Right ventricle myocardium inferior (tissue), 1 donor: ENCODE measurements around the gene NUDT21. TPM values are rescaled to one million over a fixed set of nuclear protein-coding genes. Genes with fewer than 3 reads are reported as not detected.
"Not testable (repeated sequence)": the region's sequence is repeated elsewhere in the genome, so short reads cannot be mapped to it uniquely, and the experiment has no call there.

Experiments used
- ATAC-seq: fragments of 200-7000 bp; cut with Tn5 transposase; one replicate; pipeline ENCODE4 v1.9.1; 2020; ENCODE audit warnings: mild to moderate bottlenecking, moderate library complexity
- DNase-seq: peaks from one replicate; pipeline ENCODE4 v3.0.0; 2021; ENCODE audit errors: missing footprints
- intact Hi-C: fragments of 100-400 bp; cut with DNase I; formaldehyde crosslinking; loops from one replicate; pipeline ENCODE4 v1.11.0; 2022
- total RNA-seq: library from RNA; stranded (reverse); fragmentation: NEBNext Ultra II Directional; extraction: Animal tissue kit (Norgen Biotek cat#: 25700); gene quantifications from one replicate; pipeline ENCODE4 v1.2.1, GENCODE V29; 2021
- donor health status: DM: no; HTN: yes; CAD: no; lungs with severe emphysema.

Gene NUDT21
- total RNA-seq, 1 donor from 2014 or later, result 61.9 TPM

GRCh38 chr16:56422896-56423441, 28.2 kb downstream of the NUDT21 start:
- intact Hi-C loops, result no loop called here
- no peak for DNase-seq
- no peak for ATAC-seq

DNA sequence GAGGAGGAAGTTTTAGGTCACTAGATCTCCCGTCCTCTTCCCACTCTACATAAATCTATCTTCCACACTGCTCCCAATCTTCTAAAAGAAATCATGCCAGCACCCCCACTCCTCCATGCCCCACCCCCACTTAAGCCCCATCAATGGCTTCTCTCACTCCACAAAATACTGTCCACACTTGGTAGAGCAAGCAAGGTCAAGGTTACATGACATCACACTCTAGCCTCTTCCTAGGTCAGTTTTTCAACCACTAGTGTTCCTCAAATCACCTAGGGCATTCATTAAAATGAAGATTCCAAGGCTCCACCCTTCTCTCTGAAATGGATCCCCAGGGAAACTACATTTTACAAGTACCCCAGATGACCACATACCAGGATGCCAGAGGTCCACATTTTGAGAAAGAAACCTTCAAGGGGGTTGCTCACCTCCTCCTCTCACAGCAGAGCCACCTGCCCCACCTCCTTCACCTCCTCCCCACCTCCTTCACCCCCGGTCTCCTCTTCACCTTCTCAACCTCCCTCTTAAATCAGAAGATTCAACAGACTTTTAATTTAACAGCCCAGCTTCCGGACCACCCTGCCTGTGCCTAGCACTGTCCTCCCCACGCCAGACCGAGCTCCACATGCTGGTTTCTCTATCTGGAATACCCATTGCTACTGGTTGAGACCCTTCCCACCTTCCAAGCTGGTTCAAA, 29.0 kb downstream of the NUDT21 start:
- ATAC-seq, result no peak

GRCh38 chr16:56421313-56421712, 29.8 kb downstream of the NUDT21 start:
- ATAC-seq, result no peak
- no peak for DNase-seq
- intact Hi-C loops, result no loop called here

More for the DNA sequence above, 29.0 kb downstream of the NUDT21 start:
- intact Hi-C loops, result no loop called here
- no peak for DNase-seq

- ATAC-seq, result no peak
- intact Hi-C loops, result no loop called here
- DNase-seq, result no peak
Measured at GRCh38 chr16:56420613-56421012, 30.5 kb downstream of the NUDT21 start.

- intact Hi-C loops, result no loop called here
- DNase-seq (no peak), ATAC-seq (no peak)
Measured at GRCh38 chr16:56419740-56420548, 31.2 kb downstream of the NUDT21 start.

DNA sequence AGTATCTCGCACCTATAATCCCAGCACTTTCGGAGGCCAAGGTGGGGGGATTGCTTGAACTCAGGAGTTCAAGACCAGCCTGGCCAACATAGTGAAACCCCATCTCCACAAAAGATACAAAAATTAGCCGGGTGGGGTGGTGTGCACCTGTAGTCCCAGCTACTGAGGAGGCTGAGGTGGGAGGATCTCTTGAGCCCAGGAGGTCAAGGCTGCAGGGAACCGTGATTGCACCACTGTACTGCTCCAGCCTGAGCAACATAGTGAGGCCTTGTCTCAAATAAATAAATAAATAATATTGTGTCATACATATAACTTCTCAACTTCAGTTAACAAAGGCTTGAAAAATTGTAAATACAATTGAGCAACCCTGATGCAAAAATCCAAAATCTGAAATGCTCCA, 34.0 kb downstream of the NUDT21 start:
- ATAC-seq, result no peak
- intact Hi-C loops, result no loop called here
- DNase-seq, result no peak

GRCh38 chr16:56415875-56416274, 35.3 kb downstream of the NUDT21 start:
- intact Hi-C loops, result no loop called here
- ATAC-seq, result no peak
- no peak for DNase-seq

GRCh38 chr16:56414366-56414765, 36.8 kb downstream of the NUDT21 start:
- DNase-seq, result no peak
- intact Hi-C loops, result no loop called here
- no peak for ATAC-seq

GRCh38 chr16:56413381-56413780, 37.8 kb downstream of the NUDT21 start:
- DNase-seq, result no peak
- ATAC-seq, result no peak

GRCh38 chr16:56411624-56412023, 39.5 kb downstream of the NUDT21 start:
- intact Hi-C loops, result no loop called here
- DNase-seq, result no peak
- ATAC-seq, result no peak

More at GRCh38 chr16:56413381-56413780, 37.8 kb downstream of the NUDT21 start:
- intact Hi-C loops, result no loop called here

DNA sequence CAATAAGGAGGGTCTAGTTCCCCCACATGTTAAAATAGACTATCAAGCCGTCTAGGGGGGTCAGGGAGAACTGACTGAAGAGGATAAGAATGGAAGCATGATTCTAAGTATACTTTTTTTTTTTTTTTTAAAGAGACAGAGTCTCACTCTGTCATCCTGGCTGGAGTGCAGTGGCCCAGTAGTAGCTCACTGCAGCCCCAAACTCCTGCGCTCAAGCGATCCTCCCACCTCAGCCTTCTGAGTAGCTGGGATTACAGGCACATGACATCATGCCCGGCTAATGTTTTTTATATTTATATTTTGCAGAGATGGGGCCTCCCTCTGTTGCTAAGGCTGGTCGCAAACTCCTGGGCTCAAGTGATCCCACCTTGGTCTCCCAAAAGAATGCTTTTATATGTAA, 40.0 kb downstream of the NUDT21 start:
- intact Hi-C loops, result no loop called here
- DNase-seq, result no peak
- ATAC-seq, result no peak

GRCh38 chr16:56409195-56409594, 41.9 kb downstream of the NUDT21 start:
- intact Hi-C loops, result no loop called here
- ATAC-seq (no peak), DNase-seq (no peak)

DNA sequence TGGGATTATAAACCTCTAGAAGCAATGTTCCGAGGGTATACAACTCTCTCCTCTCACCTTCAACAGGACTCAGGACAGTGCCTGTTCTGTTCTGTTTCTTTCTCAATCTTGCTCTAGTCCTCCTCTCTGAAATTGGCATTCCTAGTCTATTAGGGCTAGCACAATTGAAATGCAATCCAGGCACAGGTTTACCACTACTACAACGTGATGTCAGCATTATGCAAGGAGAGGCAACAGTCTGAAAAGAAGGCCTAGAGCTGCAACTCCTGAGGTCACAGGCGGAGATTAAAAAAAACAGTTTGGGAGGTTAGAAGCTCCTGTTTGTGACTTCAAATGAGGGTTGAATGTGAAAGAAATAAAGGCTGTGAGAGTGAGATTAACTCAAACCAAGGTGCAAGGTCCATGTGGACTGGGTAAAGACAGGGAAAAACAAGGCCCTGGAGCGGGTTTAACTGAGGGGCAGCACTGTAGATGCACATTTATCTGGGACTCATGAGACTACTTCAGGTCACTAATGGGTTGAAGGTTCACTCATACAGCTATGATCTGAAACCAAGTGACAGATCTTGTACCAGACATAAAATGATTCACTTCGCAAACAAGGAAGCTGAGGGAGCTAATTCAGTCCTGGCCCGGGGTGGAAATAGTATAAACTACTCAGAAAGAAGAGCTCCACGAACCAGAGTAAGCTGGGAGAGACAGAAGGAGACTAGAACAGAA, 42.6 kb downstream of the NUDT21 start:
- intact Hi-C loops, result no loop called here
- DNase-seq, result no peak
- no peak for ATAC-seq

- intact Hi-C loops, result no loop called here
- no peak for DNase-seq
Measured at GRCh38 chr16:56405977-56406672, 45.0 kb downstream of the NUDT21 start.

GRCh38 chr16:56401482-56401881, 49.6 kb downstream of the NUDT21 start:
- ATAC-seq, result no peak
- intact Hi-C loops, result no loop called here
- DNase-seq, result no peak

More at GRCh38 chr16:56405977-56406672, 45.0 kb downstream of the NUDT21 start:
- ATAC-seq, result no peak

- intact Hi-C loops, result no loop called here
- no peak for DNase-seq
- no peak for ATAC-seq
Measured at GRCh38 chr16:56400458-56400857, 50.7 kb downstream of the NUDT21 start.

DNA sequence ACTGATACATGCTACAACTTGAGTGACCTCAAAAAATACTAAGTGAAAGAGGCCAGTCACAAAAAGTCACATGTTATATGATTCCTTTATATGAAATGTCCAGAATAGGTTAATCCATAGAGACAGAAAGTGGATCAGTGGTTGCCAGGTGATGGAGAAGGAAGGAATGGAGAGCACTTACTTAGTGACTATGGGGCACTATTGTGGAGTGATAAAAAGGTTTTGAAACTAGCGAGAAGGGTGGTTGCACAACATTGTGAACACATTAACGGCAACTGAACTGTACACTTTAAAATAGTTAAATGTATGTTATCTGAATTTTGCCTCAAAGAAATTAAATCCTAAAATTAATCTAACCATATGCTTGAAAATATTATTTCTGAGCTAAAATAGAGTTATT, 51.6 kb downstream of the NUDT21 start:
- ATAC-seq, result no peak

GRCh38 chr16:56399047-56399446, 52.1 kb downstream of the NUDT21 start:
- intact Hi-C loops, result no loop called here
- DNase-seq (no peak), ATAC-seq (no peak)

More for the DNA sequence above, 51.6 kb downstream of the NUDT21 start:
- intact Hi-C loops, result no loop called here
- DNase-seq, result no peak

GRCh38 chr16:56396724-56397123, 54.4 kb downstream of the NUDT21 start:
- ATAC-seq, intact Hi-C loops, DNase-seq: not testable (repeated sequence)
